HG02884 (cell line): ENCODE results near the gene SHISA9.
"Not testable (repeated sequence)": the region's sequence is repeated elsewhere in the genome, so short reads cannot be mapped to it uniquely, and the experiment has no call there.

Source experiments
- ATAC-seq: cut with Tn5 transposase; IDR thresholded peaks from one replicate; pipeline ENCODE4 v1.9.1; 2021; ENCODE audit warnings: mild to moderate bottlenecking, moderate library complexity; ENCODE audit not compliant: unreplicated experiment

Gene SHISA9

GRCh38 chr16:12901597-12902461 is at the start of gene SHISA9:
Gene SHISA9 (plus strand): TSS chr16:12901598.
- ATAC-seq = no peak

GRCh38 chr16:12853972-12854371 is 47.4 kb upstream of the SHISA9 start:
- no peak for ATAC-seq

- ATAC-seq = not testable (repeated sequence)
Measured at GRCh38 chr16:12857435-12857834, 44.0 kb upstream of the SHISA9 start.

- ATAC-seq = no peak
Measured at GRCh38 chr16:12862327-12862726, 39.1 kb upstream of the SHISA9 start.

- ATAC-seq = no peak
Measured at GRCh38 chr16:12862941-12863340, 38.5 kb upstream of the SHISA9 start.

- ATAC-seq = no peak
Measured at GRCh38 chr16:12866981-12867551, 34.3 kb upstream of the SHISA9 start.

- no peak for ATAC-seq
Measured at GRCh38 chr16:12868169-12868568, 33.2 kb upstream of the SHISA9 start.

GRCh38 chr16:12868788-12869187 is 32.6 kb upstream of the SHISA9 start:
- ATAC-seq = no peak

GRCh38 chr16:12869698-12870427 is 31.5 kb upstream of the SHISA9 start:
- ATAC-seq = no peak

GRCh38 chr16:12871784-12872183 is 29.6 kb upstream of the SHISA9 start:
- ATAC-seq = no peak

- ATAC-seq = no peak
Measured at GRCh38 chr16:12874186-12874585, 27.2 kb upstream of the SHISA9 start.

- no peak for ATAC-seq
Measured at GRCh38 chr16:12876778-12877177, 24.6 kb upstream of the SHISA9 start.

- ATAC-seq = no peak
Measured at GRCh38 chr16:12878973-12879372, 22.4 kb upstream of the SHISA9 start.

- no peak for ATAC-seq
Measured at GRCh38 chr16:12879812-12880211, 21.6 kb upstream of the SHISA9 start.

- ATAC-seq = no peak
Measured at GRCh38 chr16:12881182-12881581, 20.2 kb upstream of the SHISA9 start.

GRCh38 chr16:12881740-12882139 is 19.7 kb upstream of the SHISA9 start:
- ATAC-seq = no peak

- no peak for ATAC-seq
Measured at GRCh38 chr16:12885742-12886141, 15.7 kb upstream of the SHISA9 start.

GRCh38 chr16:12891836-12892235 is 9.6 kb upstream of the SHISA9 start:
- ATAC-seq = no peak

- no peak for ATAC-seq
Measured at GRCh38 chr16:12893050-12893750, 8.2 kb upstream of the SHISA9 start.

- ATAC-seq = no peak
Measured at GRCh38 chr16:12896562-12896961, 4.8 kb upstream of the SHISA9 start.

- ATAC-seq = no peak
Measured at GRCh38 chr16:12898551-12898950, 2.8 kb upstream of the SHISA9 start.
